Activated CD4-positive, alpha-beta T cell treated with anti-CD3 and anti-CD28 coated beads for 4 hours (primary cell): ENCODE results near the gene EMC9.

Experiments
- DNase-seq, 2 donors: peaks; one replicate each; pipeline ENCODE4 v3.0.0-alpha.2; 2020

EMC9 gene

GRCh38 chr14:24130717-24131548 lies 10.5 kb downstream of the EMC9 start:
- DNase-seq = no peak

- DNase-seq = no peak
Observed at GRCh38 chr14:24130380-24130716, 11.0 kb downstream of the EMC9 start, which contains the start of gene FITM1. Gene FITM1, plus strand, starts transcription at chr14:24130659. Its CDS starts 905 bp downstream, at chr14:24131564.

GRCh38 chr14:24129410-24129998 lies 11.9 kb downstream of the EMC9 start:
- no peak for DNase-seq

GRCh38 chr14:24127673-24128072 lies 13.7 kb downstream of the EMC9 start:
- DNase-seq = no peak

GRCh38 chr14:24126939-24127338 lies 14.5 kb downstream of the EMC9 start:
- no peak for DNase-seq

- no peak for DNase-seq
Observed at GRCh38 chr14:24123424-24124417, 17.7 kb downstream of the EMC9 start.

- DNase-seq = no peak
Observed at GRCh38 chr14:24122898-24123297, 18.5 kb downstream of the EMC9 start.

- DNase-seq = no peak
Observed at GRCh38 chr14:24122416-24122815, 19.0 kb downstream of the EMC9 start.

GRCh38 chr14:24121210-24121609 lies 20.2 kb downstream of the EMC9 start:
- no peak for DNase-seq

GRCh38 chr14:24119691-24120090 lies 21.7 kb downstream of the EMC9 start:
- DNase-seq = no peak

GRCh38 chr14:24117179-24117578 lies 24.2 kb downstream of the EMC9 start:
- DNase-seq = no peak

GRCh38 chr14:24116128-24116814 lies 25.1 kb downstream of the EMC9 start:
- DNase-seq = no peak

- DNase-seq = no peak
Observed at GRCh38 chr14:24115422-24116127, 25.8 kb downstream of the EMC9 start.

- DNase-seq = peak; percentile 99
Observed at GRCh38 chr14:24114532-24115421, 26.6 kb downstream of the EMC9 start, which contains the start of the genes DCAF11 and NRL. Gene DCAF11, plus strand, starts transcription at chr14:24114777. Its CDS starts 818 bp downstream, at chr14:24115595. Gene NRL, minus strand, starts transcription at chr14:24114949. Its CDS starts 32,101 bp downstream, at chr14:24082848.

GRCh38 chr14:24113801-24114531 lies 27.4 kb downstream of the EMC9 start:
- DNase-seq = peak; percentile 65 to 73

GRCh38 chr14:24113379-24113800 lies 28.0 kb downstream of the EMC9 start:
- no peak for DNase-seq

GRCh38 chr14:24110523-24110922 lies 30.9 kb downstream of the EMC9 start:
- DNase-seq = no peak

GRCh38 chr14:24110060-24110459 lies 31.3 kb downstream of the EMC9 start:
- no peak for DNase-seq

- no peak for DNase-seq
Observed at GRCh38 chr14:24108336-24108874, 33.0 kb downstream of the EMC9 start.
